ENCODE data around the gene ZNF30. TPM values are rescaled to one million over a fixed set of nuclear protein-coding genes. Genes with fewer than 3 reads are reported as not detected.

ZNF30 gene
- total RNA-seq, 4 donors from 2014 or later = 1.3 to 9.6 (median 2.5) TPM

DNA sequence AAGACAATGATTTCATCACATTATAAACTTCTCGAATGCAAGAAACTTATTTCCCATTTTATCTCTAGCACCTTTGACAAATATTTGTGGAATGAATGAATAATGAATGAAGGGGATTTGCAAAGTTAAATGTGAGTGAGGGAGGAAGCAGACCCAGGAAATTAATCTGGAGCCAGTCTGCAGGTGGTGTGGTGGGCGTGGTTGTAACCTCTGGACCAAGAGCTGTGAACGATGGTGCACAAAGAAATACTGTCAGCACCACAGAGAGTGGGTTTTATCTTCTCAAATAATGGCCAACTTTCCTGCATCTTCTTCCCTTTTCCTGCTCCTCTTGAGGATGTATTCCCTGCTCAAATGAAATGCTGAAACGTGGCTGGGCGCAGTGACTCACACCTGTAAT lies 48.4 kb downstream of the ZNF30 start:
- intact Hi-C loops (cut with DNase I) = no loop called here
- H3K27me3 ChIP-seq = peaks cover 0 to 5% (median 0%) of the 10 kb centered on the region in 4 donors
- no peak for TF ChIP-seq POLR2AphosphoS5 (IDR thresholded peaks at IDR 0.05)
- TF ChIP-seq, protein P1, sequence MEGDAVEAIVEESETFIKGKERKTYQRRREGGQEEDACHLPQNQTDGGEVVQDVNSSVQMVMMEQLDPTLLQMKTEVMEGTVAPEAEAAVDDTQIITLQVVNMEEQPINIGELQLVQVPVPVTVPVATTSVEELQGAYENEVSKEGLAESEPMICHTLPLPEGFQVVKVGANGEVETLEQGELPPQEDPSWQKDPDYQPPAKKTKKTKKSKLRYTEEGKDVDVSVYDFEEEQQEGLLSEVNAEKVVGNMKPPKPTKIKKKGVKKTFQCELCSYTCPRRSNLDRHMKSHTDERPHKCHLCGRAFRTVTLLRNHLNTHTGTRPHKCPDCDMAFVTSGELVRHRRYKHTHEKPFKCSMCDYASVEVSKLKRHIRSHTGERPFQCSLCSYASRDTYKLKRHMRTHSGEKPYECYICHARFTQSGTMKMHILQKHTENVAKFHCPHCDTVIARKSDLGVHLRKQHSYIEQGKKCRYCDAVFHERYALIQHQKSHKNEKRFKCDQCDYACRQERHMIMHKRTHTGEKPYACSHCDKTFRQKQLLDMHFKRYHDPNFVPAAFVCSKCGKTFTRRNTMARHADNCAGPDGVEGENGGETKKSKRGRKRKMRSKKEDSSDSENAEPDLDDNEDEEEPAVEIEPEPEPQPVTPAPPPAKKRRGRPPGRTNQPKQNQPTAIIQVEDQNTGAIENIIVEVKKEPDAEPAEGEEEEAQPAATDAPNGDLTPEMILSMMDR (IDR thresholded peaks at IDR 0.05) = no peak
- TF ChIP-seq POLR2A (IDR thresholded peaks at IDR 0.05; ENCODE audit: low read depth) = no peak
- no peak for TF ChIP-seq EP300 (IDR thresholded peaks at IDR 0.05)
- H3K4me3 ChIP-seq = no peak overlapping the region
- peaks cover 8 to 14% (median 10%) of the 10 kb centered on the region in 4 donors for H3K4me1 ChIP-seq
- peaks cover 0 to 5% (median 0%) of the 10 kb centered on the region in 4 donors for H3K9me3 ChIP-seq
- no peak overlapping the region for H3K27ac ChIP-seq (replicated peaks in 1 of 4)
- WGBS = 73% methylated on average over 5 of the region's 5 CpGs
- no peak for DNase-seq (ENCODE audit: extremely low spot score)
- no peaks in the 10 kb centered on the region for H3K36me3 ChIP-seq

DNA sequence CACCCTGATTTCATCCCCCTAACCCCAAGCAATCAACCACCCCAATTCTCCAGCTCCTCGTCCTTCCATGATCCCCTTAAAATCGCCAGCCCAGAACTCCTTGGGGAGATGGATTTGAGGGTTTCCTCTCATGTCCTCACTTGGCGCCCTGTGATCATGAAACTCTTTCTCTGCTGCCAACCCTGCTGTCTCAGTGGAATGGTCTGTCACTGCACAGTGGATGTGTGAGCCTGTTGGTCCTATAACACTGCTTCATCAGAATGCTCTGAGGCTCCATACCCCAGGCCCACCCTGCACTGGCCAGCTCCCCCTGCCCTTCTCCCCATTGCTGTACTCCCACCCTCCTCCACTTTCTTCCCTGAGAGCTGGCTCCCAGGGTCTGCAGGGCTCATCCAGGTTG lies 49.9 kb downstream of the ZNF30 start:
- no peak for DNase-seq (ENCODE audit: extremely low spot score)
- WGBS = 88% methylated on average over 3 of the region's 3 CpGs

DNA sequence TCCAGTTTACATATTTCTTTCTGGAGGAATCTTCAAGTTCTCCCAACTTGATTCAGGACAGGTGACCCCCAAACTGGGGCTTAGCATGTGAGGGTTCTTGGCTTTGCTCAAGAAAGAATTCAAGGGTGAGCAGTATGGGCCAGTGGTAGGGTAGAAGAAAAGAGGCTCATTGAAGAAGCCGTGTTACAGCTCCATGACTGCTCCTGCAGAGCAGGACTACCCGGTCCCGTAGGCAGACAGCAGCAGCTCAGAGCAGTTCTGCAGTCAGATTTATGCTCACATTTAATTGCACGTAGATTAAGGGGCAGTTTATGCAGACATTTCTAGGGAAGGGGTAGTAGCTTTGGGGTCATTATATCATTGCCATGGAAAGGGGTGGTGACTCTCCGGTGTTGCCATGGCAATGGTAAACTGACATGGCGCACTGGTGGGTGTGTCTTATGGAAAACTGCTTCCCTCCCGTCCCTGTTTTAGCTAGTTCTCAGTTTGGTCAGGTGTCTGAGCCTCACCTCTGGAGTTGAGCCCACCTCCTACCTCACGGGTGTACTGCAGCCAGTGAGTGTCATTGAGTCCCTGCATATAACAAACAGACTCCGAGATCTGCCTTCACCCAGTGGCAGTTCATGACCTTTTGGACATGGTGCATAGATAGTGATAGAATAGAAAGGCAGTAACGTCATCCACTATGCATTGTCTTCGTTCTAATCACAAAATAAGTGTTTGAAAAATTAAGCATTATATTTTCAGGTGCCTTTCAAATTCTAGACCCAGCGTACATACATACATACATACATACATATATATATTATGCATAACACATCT lies 53.3 kb downstream of the ZNF30 start:
- TF ChIP-seq, protein P1 (IDR thresholded peaks at IDR 0.05) = no peak
- no peak for TF ChIP-seq EP300 (IDR thresholded peaks at IDR 0.05)
- TF ChIP-seq POLR2A (IDR thresholded peaks at IDR 0.05; ENCODE audit: low read depth) = no peak
- no peak for TF ChIP-seq POLR2AphosphoS5 (IDR thresholded peaks at IDR 0.05)
- peaks cover 0 to 5% (median 0%) of the 10 kb centered on the region in 4 donors for H3K27me3 ChIP-seq
- intact Hi-C loops (cut with DNase I) = no loop called here
- H3K36me3 ChIP-seq = no peaks in the 10 kb centered on the region
- peaks cover 0 to 5% (median 0%) of the 10 kb centered on the region in 4 donors for H3K9me3 ChIP-seq
- peaks cover 0 to 3% (median 1%) of the 10 kb centered on the region in 4 donors for H3K4me1 ChIP-seq
- H3K27ac ChIP-seq (replicated peaks in 1 of 4) = no peak overlapping the region
- no peak for DNase-seq (ENCODE audit: extremely low spot score)
- WGBS = 89% methylated on average over 12 of the region's 12 CpGs
- H3K4me3 ChIP-seq = no peak overlapping the region

More for the DNA sequence above, 49.9 kb downstream of the ZNF30 start:
- Histone ChIP-seq H3K36me3 (no peaks in the 10 kb centered on the region), H3K4me1 (peaks cover 8 to 14% (median 10%) of the 10 kb centered on the region in 4 donors), H3K4me3 (no peak overlapping the region), H3K27me3 (peaks cover 0 to 5% (median 0%) of the 10 kb centered on the region in 4 donors), H3K27ac (replicated peaks in 1 of 4) (no peak overlapping the region), H3K9me3 (peaks cover 0 to 5% (median 0%) of the 10 kb centered on the region in 4 donors)
- intact Hi-C loops (cut with DNase I) = no loop called here
- TF ChIP-seq EP300 (IDR thresholded peaks at IDR 0.05) = no peak
- TF ChIP-seq POLR2A (IDR thresholded peaks at IDR 0.05; ENCODE audit: low read depth) = no peak
- no peak for TF ChIP-seq POLR2AphosphoS5 (IDR thresholded peaks at IDR 0.05)
- TF ChIP-seq, protein P1 (IDR thresholded peaks at IDR 0.05) = no peak

DNA sequence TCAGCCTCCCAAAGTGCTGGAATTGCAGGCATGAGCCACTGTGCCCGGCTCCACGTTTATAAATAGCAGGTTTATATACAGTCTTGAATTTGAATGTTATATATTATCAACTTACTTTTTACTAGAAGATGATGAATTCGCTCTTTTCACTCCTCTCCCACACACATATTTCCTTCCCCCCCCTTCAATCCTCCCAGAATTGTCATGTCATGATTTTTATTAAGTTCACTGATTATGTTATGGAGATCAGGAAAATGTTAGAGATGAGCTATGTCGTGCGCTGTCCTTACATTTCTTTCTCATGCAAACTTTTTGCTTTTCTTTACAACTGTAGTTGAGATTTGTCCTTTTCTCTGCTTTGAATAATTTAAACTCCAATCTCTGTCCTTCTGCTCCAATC lies 55.6 kb downstream of the ZNF30 start:
- H3K27me3 ChIP-seq = no peaks in the 10 kb centered on the region

More for the DNA sequence above, 55.6 kb downstream of the ZNF30 start:
- Histone ChIP-seq H3K4me3 (no peak overlapping the region), H3K27ac (replicated peaks in 1 of 4) (no peak overlapping the region), H3K36me3 (no peaks in the 10 kb centered on the region), H3K4me1 (peaks cover 0 to 13% (median 7%) of the 10 kb centered on the region in 4 donors), H3K9me3 (no peaks in the 10 kb centered on the region)
- no peak for TF ChIP-seq POLR2AphosphoS5 (IDR thresholded peaks at IDR 0.05)
- TF ChIP-seq EP300 (IDR thresholded peaks at IDR 0.05) = no peak
- TF ChIP-seq, protein P1 (IDR thresholded peaks at IDR 0.05) = no peak
- 65% methylated on average over 5 of the region's 5 CpGs for WGBS
- intact Hi-C loops (cut with DNase I) = no loop called here
- DNase-seq (ENCODE audit: extremely low spot score) = no peak

Measured in esophagus muscularis mucosa (tissue), 4 donors.